Kidney (tissue), 14 donors: ENCODE data around the gene VRK3. TPM values are rescaled to one million over a fixed set of nuclear protein-coding genes. Genes with fewer than 3 reads are reported as not detected.
A peak's percentile ranks its signal among the peaks of the same experiment; 100 is the strongest.

Source experiments
- DNase-seq, 5 donors: peaks; one replicate each; pipeline ENCODE4 v3.0.0-alpha.2; 2013 to 2020
- FAIRE-seq: peaks from 2 replicates; lab custom pipeline; 2012; peaks lifted over from hg19 to GRCh38; lab: Jason Lieb, UNC
- H3K27ac ChIP-seq, 2 donors: one replicate each; pipeline ENCODE4 v1.7.0; 2013; ENCODE audit warnings: low read depth in 2 of 2, low read length in 2 of 2, inconsistent platforms in 1 of 2
- H3K27me3 ChIP-seq: one replicate; pipeline ENCODE4 v1.7.1; 2013; ENCODE audit warnings: low read length, inconsistent platforms; ENCODE audit not compliant: control insufficient read depth, insufficient read depth
- H3K36me3 ChIP-seq, 3 donors: one replicate each; pipeline versions ENCODE4 v1.7.0 to v1.7.1; 2013; ENCODE audit warnings: low read length in 3 of 3, control low read depth in 1 of 3, inconsistent platforms in 1 of 3; ENCODE audit not compliant: insufficient read depth in 3 of 3, control insufficient read depth in 2 of 3
- H3K4me1 ChIP-seq, 3 donors: one replicate each; pipeline versions ENCODE4 v1.7.0 to v1.7.1; 2013; ENCODE audit warnings: low read length in 3 of 3, inconsistent platforms in 1 of 3, low read depth in 1 of 3; ENCODE audit not compliant: control insufficient read depth in 2 of 3, insufficient read depth in 2 of 3
- H3K4me3 ChIP-seq, 3 donors: one replicate each; pipeline versions ENCODE4 v1.7.0 to v1.8.1; 2013; ENCODE audit warnings: low read length in 3 of 3, control low read depth in 1 of 3, inconsistent platforms in 1 of 3
- H3K9ac ChIP-seq, 3 donors: one replicate each; pipeline versions ENCODE4 v1.7.0 to v1.7.1; 2013; ENCODE audit warnings: low read length in 3 of 3, control low read depth in 1 of 3, inconsistent platforms in 1 of 3
- H3K9me3 ChIP-seq, 3 donors: one replicate each; pipeline versions ENCODE4 v1.7.0 to v1.7.1; 2013; ENCODE audit warnings: low read length in 3 of 3, control low read depth in 1 of 3, inconsistent platforms in 1 of 3; ENCODE audit not compliant: control insufficient read depth in 2 of 3, insufficient read depth in 1 of 3
- CTCF ChIP-seq: IDR thresholded peaks from 3 replicates; pipeline ENCODE4 v1.5.1; 2012; ENCODE audit warnings: mild to moderate bottlenecking, moderate library complexity, borderline replicate concordance; ENCODE audit not compliant: insufficient read depth; ENCODE audit errors: extremely low read depth
- intact Hi-C: fragments of 100-400 bp; cut with DNase I; formaldehyde crosslinking; loops from one replicate; pipeline ENCODE4 v1.11.1; 2022
- polyA plus RNA-seq: library from polyadenylated mRNA; stranded (reverse); fragments of 350-450 nt; fragmentation: Illumina TruSeq; extraction: RNeasy Lipid Tissue Mini Kit (QIAGEN cat#74804); gene quantifications from one replicate; pipeline ENCODE4 v1.2.3, GENCODE V29; 2014; ENCODE audit warnings: low read depth, low replicate concordance; ENCODE audit not compliant: insufficient read depth
- total RNA-seq: library from RNA; stranded (reverse); fragmentation: NEBNext Ultra II Directional; extraction: Animal tissue kit (Norgen Biotek cat#: 25700); gene quantifications from one replicate; pipeline ENCODE4 v1.2.1, GENCODE V29; 2021
- donor health status: control.
- donor health status: control.
- donor health status: control.
- donor health status: control.
- donor health status: control.
- donor health status: DM: yes; HTN: yes; CAD: no.
- donor health status: Normal renal cell carcinoma (clear cell type).

The VRK3 gene
- total and polyA plus RNA-seq, 2 donors from 2014 or later, result 53.2 to 69.0 TPM

GRCh38 chr19:49986354-49986753 lies 38.8 kb downstream of the VRK3 start:
- FAIRE-seq (no peak), DNase-seq (no peak)
- Histone ChIP-seq H3K27me3 (no peaks in the 10 kb centered on the region), H3K36me3 (peaks cover 2 to 32% (median 32%) of the 10 kb centered on the region in 3 donors), H3K4me3 (no peak overlapping the region), H3K9ac (no peak overlapping the region), H3K27ac (no peak overlapping the region), H3K4me1 (no peaks in the 10 kb centered on the region), H3K9me3 (no peaks in the 10 kb centered on the region)
- intact Hi-C loops, result loop anchor here (5.0 kb wide), 1 partner anchor 49 kb away; no protein-coding TSS in a partner anchor
- no peak for TF ChIP-seq CTCF

- Histone ChIP-seq H3K36me3 (peaks cover 0 to 29% (median 27%) of the 10 kb centered on the region in 3 donors), H3K9me3 (no peaks in the 10 kb centered on the region), H3K9ac (no peak overlapping the region), H3K4me3 (no peak overlapping the region), H3K27me3 (no peaks in the 10 kb centered on the region), H3K4me1 (no peaks in the 10 kb centered on the region), H3K27ac (no peak overlapping the region)
- DNase-seq, result no peak
- intact Hi-C loops, result loop anchor here (5.0 kb wide), 1 partner anchor 49 kb away; no protein-coding TSS in a partner anchor
- TF ChIP-seq CTCF, result no peak
- no peak for FAIRE-seq
Measured at GRCh38 chr19:49985871-49986270, 39.3 kb downstream of the VRK3 start.

- no peak overlapping the region for H3K9ac ChIP-seq
- H3K27ac ChIP-seq, result no peak overlapping the region
- H3K9me3 ChIP-seq, result no peaks in the 10 kb centered on the region
- intact Hi-C loops, result no loop called here
- no peaks in the 10 kb centered on the region for H3K27me3 ChIP-seq
- no peak for FAIRE-seq
- DNase-seq, result no peak
- no peak overlapping the region for H3K4me3 ChIP-seq
- H3K36me3 ChIP-seq, result peaks cover 0 to 27% (median 26%) of the 10 kb centered on the region in 3 donors
- H3K4me1 ChIP-seq, result no peaks in the 10 kb centered on the region
- no peak for TF ChIP-seq CTCF
Measured at GRCh38 chr19:49984491-49984890, 40.7 kb downstream of the VRK3 start.

GRCh38 chr19:49983645-49984229 lies 41.4 kb downstream of the VRK3 start:
- TF ChIP-seq CTCF, result peak; percentile 71
- peak in 2 of 5 donors; percentile 19 to 44 for DNase-seq
- no peak overlapping the region for H3K9ac ChIP-seq
- H3K9me3 ChIP-seq, result no peaks in the 10 kb centered on the region
- no peak overlapping the region for H3K27ac ChIP-seq
- H3K36me3 ChIP-seq, result peaks cover 0 to 30% (median 21%) of the 10 kb centered on the region in 3 donors
- no peak overlapping the region for H3K4me3 ChIP-seq
- FAIRE-seq, result no peak
- H3K27me3 ChIP-seq, result no peaks in the 10 kb centered on the region
- H3K4me1 ChIP-seq, result no peaks in the 10 kb centered on the region
- intact Hi-C loops, result no loop called here
